WTC11 (cell line): ENCODE data around the gene YWHAH.

Experiments used
- CTCF ChIP-seq: fragments of 200-600 bp; IDR thresholded peaks from 2 replicates; pipeline ENCODE4 v1.8.0; 2022; ENCODE audit warnings: antibody characterized with exemption
- FOXJ3 ChIP-seq: sonication (generic); formaldehyde crosslinking; IDR thresholded peaks from 2 replicates; pipeline ENCODE4 v1.9.0; 2021; ENCODE audit warnings: missing genetic modification reagents, mild to moderate bottlenecking, borderline replicate concordance
- GABPB1 ChIP-seq: sonication (generic); formaldehyde crosslinking; IDR thresholded peaks from 2 replicates; pipeline ENCODE4 v1.8.1; 2023; ENCODE audit warnings: mild to moderate bottlenecking, missing genetic modification reagents
- SP1 ChIP-seq: sonication (generic); formaldehyde crosslinking; conservative IDR thresholded peaks from 2 replicates; pipeline ENCODE4 v1.8.1; 2022; ENCODE audit warnings: missing genetic modification reagents
- TEAD4 ChIP-seq: sonication (generic); formaldehyde crosslinking; IDR thresholded peaks from 2 replicates; pipeline ENCODE4 v1.8.0; 2022; ENCODE audit warnings: mild to moderate bottlenecking, missing genetic modification reagents

GRCh38 chr22:31945443-31945855, 1.1 kb downstream of the YWHAH start:
- TF ChIP-seq TEAD4 (CRISPR knock-in tag) (no peak), CTCF (no peak), FOXJ3 (no peak), GABPB1 (CRISPR knock-in tag) (no peak), SP1 (no peak)
